Prostate gland (tissue), 2 donors: ENCODE results near the gene CHST6.

Source experiments
- CTCF ChIP-seq, 4 experiments: fragments of 200-600 bp in 2 of 4; fragments of 450-650 bp in 2 of 4; sonication (generic) in 2 of 4; IDR thresholded peaks; 1 replicate in 3 of 4; 2 replicates in 1 of 4; pipeline ENCODE4 v1.5.1; 2016 to 2019; ENCODE audit warnings: antibody characterized with exemption in 4 of 4, mild to moderate bottlenecking in 2 of 4, moderate library complexity in 2 of 4
- POLR2AphosphoS5 ChIP-seq: sonication (generic); formaldehyde crosslinking; IDR thresholded peaks from one replicate; pipeline ENCODE4 v1.6.1; 2017; ENCODE audit warnings: antibody characterized with exemption

GRCh38 chr16:75488322-75488721, 6.9 kb downstream of the CHST6 start:
- TF ChIP-seq CTCF (IDR thresholded peaks at IDR 0.05) (no peak), POLR2AphosphoS5 (no peak)
